Neuron (in vitro differentiated cells): Measurements from ENCODE around the gene RIBC1.

ENCODE experiments used
- H2AFZ ChIP-seq: one replicate; pipeline ENCODE4 v1.6.1; 2013; ENCODE audit warnings: low read depth, mild to moderate bottlenecking, inconsistent platforms, low read length, moderate library complexity
- H3K27me3 ChIP-seq: one replicate; pipeline ENCODE4 v1.6.1; 2013; ENCODE audit warnings: low read length; ENCODE audit not compliant: insufficient read depth
- H3K36me3 ChIP-seq: one replicate; pipeline ENCODE4 v1.6.1; 2013; ENCODE audit warnings: low read length; ENCODE audit not compliant: insufficient read depth
- H3K4me1 ChIP-seq: one replicate; pipeline ENCODE4 v1.6.1; 2013; ENCODE audit warnings: low read length; ENCODE audit not compliant: insufficient read depth
- H3K4me3 ChIP-seq: 2 replicates; pipeline ENCODE4 v1.5.1; 2013; ENCODE audit warnings: mild to moderate bottlenecking, low read length, moderate library complexity
- H3K9me3 ChIP-seq: one replicate; pipeline ENCODE4 v1.6.1; 2013; ENCODE audit warnings: low read length

RIBC1 gene

GRCh38 chrX:53479301-53479700 lies 56.6 kb downstream of the RIBC1 start:
- H3K4me3 ChIP-seq: no peak overlapping the region
- no peaks in the 10 kb centered on the region for H3K36me3 ChIP-seq
- no peaks in the 10 kb centered on the region for H3K9me3 ChIP-seq
- H2AFZ ChIP-seq: no peak overlapping the region
- peaks cover under 1% of the 10 kb centered on the region for H3K27me3 ChIP-seq
- H3K4me1 ChIP-seq: no peaks in the 10 kb centered on the region
